ENCODE data around the gene SPTBN4. TPM values are rescaled to one million over a fixed set of nuclear protein-coding genes. Genes with fewer than 3 reads are reported as not detected.
"Not testable (repeated sequence)": the region's sequence is repeated elsewhere in the genome, so short reads cannot be mapped to it uniquely, and the experiment has no call there.

Gene SPTBN4
- total RNA-seq, 1 donor from 2014 or later: 0.41 TPM

GRCh38 chr19:40519352-40520322, 52.8 kb downstream of the SPTBN4 start:
- peaks cover 5% of the 10 kb centered on the region for H3K9me3 Mint-ChIP-seq (ENCODE audit: unreplicated experiment)
- peaks cover 61% of the 10 kb centered on the region for H3K27me3 Mint-ChIP-seq (ENCODE audit: low read depth, unreplicated experiment)
- TF ChIP-seq CTCF (IDR thresholded peaks at IDR 0.05; ENCODE audit: insufficient read depth, low read depth, low read length): no peak
- TF ChIP-seq EZH2 (IDR thresholded peaks at IDR 0.05; ENCODE audit: insufficient read depth, low read length): no peak
- H3K27ac ChIP-seq (ENCODE audit: low read depth, low read length): no peak overlapping the region
- no peak overlapping the region for H2AFZ ChIP-seq (ENCODE audit: low read depth, low read length)
- H3K9ac ChIP-seq (ENCODE audit: low read length): no peak overlapping the region
- H3K4me2 ChIP-seq (ENCODE audit: low read length): peak overlapping the region; percentile 15
- no peaks in the 10 kb centered on the region for H3K79me2 ChIP-seq (ENCODE audit: insufficient read depth, low read length)
- no peak overlapping the region for H3K27ac Mint-ChIP-seq (ENCODE audit: unreplicated experiment)
- no peaks in the 10 kb centered on the region for H3K4me1 ChIP-seq (ENCODE audit: insufficient read depth, low read length)
- no peak overlapping the region for H3K4me3 ChIP-seq (ENCODE audit: insufficient read depth, low read depth, low read length)
- H3K4me3 Mint-ChIP-seq (ENCODE audit: unreplicated experiment): no peak overlapping the region
- peak; percentile 14 for DNase-seq (ENCODE audit: low read depth)
- peaks cover 27% of the 10 kb centered on the region for H3K27me3 ChIP-seq (ENCODE audit: insufficient read depth, low read length)
- H4K20me1 ChIP-seq (ENCODE audit: insufficient read depth, low read length): no peaks in the 10 kb centered on the region
- peaks cover 5% of the 10 kb centered on the region for H3K36me3 Mint-ChIP-seq (ENCODE audit: low read depth, unreplicated experiment)
- FAIRE-seq: no peak
- H3K4me1 Mint-ChIP-seq (ENCODE audit: low read depth, unreplicated experiment): no peaks in the 10 kb centered on the region
- H3K36me3 ChIP-seq (ENCODE audit: insufficient read depth, low read length): no peaks in the 10 kb centered on the region
- H3K9me3 ChIP-seq (ENCODE audit: insufficient read depth, low read depth, low read length): no peaks in the 10 kb centered on the region

DNA sequence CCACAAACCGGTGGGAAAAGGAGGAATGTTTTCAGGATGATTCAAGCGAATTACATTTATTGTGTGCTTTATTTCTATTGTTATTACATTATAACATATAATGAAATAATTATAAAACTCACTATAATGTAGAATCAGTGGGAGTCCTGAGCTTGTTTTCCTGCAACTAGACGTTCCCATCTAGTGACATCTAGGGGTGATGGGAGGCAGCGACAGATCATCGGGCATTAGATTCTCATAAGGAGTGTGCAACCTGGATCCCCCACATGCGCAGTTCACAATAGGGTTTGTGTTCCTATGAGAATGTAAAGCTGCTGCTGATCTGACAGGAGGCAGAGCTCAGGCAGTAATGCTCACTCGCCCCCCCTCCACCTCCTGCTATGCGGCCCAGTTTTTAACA, 54.5 kb downstream of the SPTBN4 start:
- H3K27me3 Mint-ChIP-seq (ENCODE audit: low read depth, unreplicated experiment): peaks cover 60% of the 10 kb centered on the region
- H2AFZ ChIP-seq (ENCODE audit: low read depth, low read length): no peak overlapping the region
- H3K79me2 ChIP-seq (ENCODE audit: insufficient read depth, low read length): no peaks in the 10 kb centered on the region
- no peaks in the 10 kb centered on the region for H3K9me3 ChIP-seq (ENCODE audit: insufficient read depth, low read depth, low read length)
- H3K27ac Mint-ChIP-seq (ENCODE audit: unreplicated experiment): no peak overlapping the region
- H3K4me3 ChIP-seq (ENCODE audit: insufficient read depth, low read depth, low read length): no peak overlapping the region
- H3K36me3 Mint-ChIP-seq (ENCODE audit: low read depth, unreplicated experiment): peaks cover 5% of the 10 kb centered on the region
- H3K27ac ChIP-seq (ENCODE audit: low read depth, low read length): no peak overlapping the region
- DNase-seq (ENCODE audit: low read depth): no peak
- H3K4me2 ChIP-seq (ENCODE audit: low read length): no peak overlapping the region
- H3K36me3 ChIP-seq (ENCODE audit: insufficient read depth, low read length): no peaks in the 10 kb centered on the region
- peaks cover 22% of the 10 kb centered on the region for H3K27me3 ChIP-seq (ENCODE audit: insufficient read depth, low read length)
- H3K9me3 Mint-ChIP-seq (ENCODE audit: unreplicated experiment): peaks cover 8% of the 10 kb centered on the region
- no peak for TF ChIP-seq EZH2 (IDR thresholded peaks at IDR 0.05; ENCODE audit: insufficient read depth, low read length)
- TF ChIP-seq CTCF (IDR thresholded peaks at IDR 0.05; ENCODE audit: insufficient read depth, low read depth, low read length): peak; percentile 15
- H4K20me1 ChIP-seq (ENCODE audit: insufficient read depth, low read length): no peaks in the 10 kb centered on the region
- H3K9ac ChIP-seq (ENCODE audit: low read length): no peak overlapping the region
- no peak for FAIRE-seq
- H3K4me1 Mint-ChIP-seq (ENCODE audit: low read depth, unreplicated experiment): no peaks in the 10 kb centered on the region
- H3K4me1 ChIP-seq (ENCODE audit: insufficient read depth, low read length): no peaks in the 10 kb centered on the region
- no peak overlapping the region for H3K4me3 Mint-ChIP-seq (ENCODE audit: unreplicated experiment)

DNA sequence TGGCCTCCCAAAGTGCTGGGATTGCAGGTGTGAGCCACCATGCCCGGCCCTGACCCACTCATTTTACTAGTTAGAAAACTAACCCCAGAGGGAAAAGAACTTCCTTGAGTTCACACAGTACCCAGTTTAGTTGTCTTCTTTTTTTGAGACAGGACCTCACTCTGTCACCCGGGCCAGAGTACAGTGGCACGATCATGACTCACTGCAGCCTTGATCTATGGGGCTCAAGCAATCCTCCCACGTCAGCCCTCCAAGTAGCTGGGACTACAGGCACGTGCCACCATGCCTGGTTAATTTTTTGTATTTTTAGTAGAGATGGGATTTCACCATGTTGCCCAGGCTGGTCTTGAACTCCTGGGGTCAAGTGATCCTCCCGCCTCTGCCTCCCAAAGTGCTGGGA, 55.1 kb downstream of the SPTBN4 start:
- not testable (repeated sequence) for H3K27ac ChIP-seq (ENCODE audit: low read depth, low read length); H4K20me1 ChIP-seq (ENCODE audit: insufficient read depth, low read length); H3K4me3 Mint-ChIP-seq (ENCODE audit: unreplicated experiment); H3K4me1 ChIP-seq (ENCODE audit: insufficient read depth, low read length); H2AFZ ChIP-seq (ENCODE audit: low read depth, low read length); H3K4me1 Mint-ChIP-seq (ENCODE audit: low read depth, unreplicated experiment); FAIRE-seq; DNase-seq (ENCODE audit: low read depth); H3K36me3 Mint-ChIP-seq (ENCODE audit: low read depth, unreplicated experiment); H3K9me3 ChIP-seq (ENCODE audit: insufficient read depth, low read depth, low read length); H3K36me3 ChIP-seq (ENCODE audit: insufficient read depth, low read length); H3K4me2 ChIP-seq (ENCODE audit: low read length); H3K9me3 Mint-ChIP-seq (ENCODE audit: unreplicated experiment); H3K79me2 ChIP-seq (ENCODE audit: insufficient read depth, low read length); H3K9ac ChIP-seq (ENCODE audit: low read length); H3K4me3 ChIP-seq (ENCODE audit: insufficient read depth, low read depth, low read length)
- H3K27me3 ChIP-seq (ENCODE audit: insufficient read depth, low read length): peaks cover 21% of the 10 kb centered on the region
- Mint-ChIP-seq H3K27me3 (ENCODE audit: low read depth, unreplicated experiment) (peaks cover 59% of the 10 kb centered on the region), H3K27ac (ENCODE audit: unreplicated experiment) (peak overlapping the region; percentile 41)

Data from astrocyte (in vitro differentiated cells and primary cell).